H1 (cell line): ENCODE data around the gene CCDC136. TPM values are rescaled to one million over a fixed set of nuclear protein-coding genes. Genes with fewer than 3 reads are reported as not detected.

Experiments
- CTBP2 ChIP-seq: IDR thresholded peaks from 2 replicates; pipeline ENCODE4 v1.7.0; 2011; ENCODE audit warnings: borderline replicate concordance, mild to moderate bottlenecking, moderate library complexity, mixed read lengths, low read length; ENCODE audit not compliant: insufficient read depth, insufficient read length
- CTCF ChIP-seq, 3 experiments: IDR thresholded peaks; 1 replicate in 2 of 3; 2 replicates in 1 of 3; pipeline versions ENCODE4 v1.5.1 to v1.6.1; 2011; ENCODE audit warnings: low read length in 3 of 3, mild to moderate bottlenecking in 3 of 3, inconsistent platforms in 2 of 3, low read depth in 1 of 3, moderate library complexity in 1 of 3; ENCODE audit not compliant: insufficient read depth in 1 of 3; ENCODE audit errors: control extremely low read depth in 1 of 3
- HDAC6 ChIP-seq: IDR thresholded peaks from one replicate; pipeline ENCODE4 v1.7.1; 2012; ENCODE audit warnings: low read depth, mild to moderate bottlenecking, inconsistent platforms, low read length, moderate library complexity
- MAFK ChIP-seq: IDR thresholded peaks from 2 replicates; pipeline ENCODE4 v1.6.1; 2012; ENCODE audit warnings: low read depth, mild to moderate bottlenecking, improper control_type of control experiment, low read length
- MAX ChIP-seq: IDR thresholded peaks from 2 replicates; pipeline ENCODE4 v1.6.1; 2012; ENCODE audit warnings: inconsistent platforms
- NANOG ChIP-seq: IDR thresholded peaks from 2 replicates; pipeline ENCODE4 v1.6.1; 2011; ENCODE audit warnings: low read length, low read depth, mild to moderate bottlenecking, inconsistent platforms; ENCODE audit not compliant: insufficient read depth, poor library complexity, severe bottlenecking
- polyA plus RNA-seq, 7 experiments: library from polyadenylated mRNA; depleted of rRNA in 3 of 7; stranded (reverse) in 5 of 7; unstranded in 2 of 7; fragments of >200 nt in 5 of 7; fragments of 200-250 nt in 2 of 7; gene quantifications; 1 replicate in 5 of 7; 2 replicates in 1 of 7; 4 replicates in 1 of 7; pipeline versions ENCODE4 v1.2.1 to v1.2.3, GENCODE V29; 2011 to 2013; ENCODE audit warnings: missing spikeins in 2 of 7, mixed read lengths in 2 of 7
- total RNA-seq: library from RNA; stranded (reverse); fragmentation: NEBNext Ultra II Directional; extraction: Animal tissue kit (Norgen Biotek cat#: 25700); gene quantifications from 2 replicates; pipeline ENCODE4 v1.2.1, GENCODE V29; 2021

The CCDC136 gene
- total and polyA plus RNA-seq, 2 of the 8 experiments (the other 6 are each of a cell fraction or from before 2014, with no cell fraction given), result 35.6 to 47.7 TPM

GRCh38 chr7:128865996-128866877, 74.5 kb downstream of the CCDC136 start (continued):
- TF ChIP-seq CTCF (IDR thresholded peaks at IDR 0.05; ENCODE audit: control extremely low read depth in 1 of 3, insufficient read depth in 1 of 3, low read depth in 1 of 3, low read length in 3 of 3) (no peak), CTBP2 (no peak), NANOG (no peak), MAX (no peak), MAFK (no peak), HDAC6 (no peak)
